NOMO-1 treated with DMSO at 0.1 percent for 48 hours (cell line): ENCODE results near the gene CACNG5.

ENCODE experiments used
- DNase-seq: peaks from one replicate; lab custom pipeline; 2025; ENCODE audit not compliant: unreplicated experiment; lab: John Stamatoyannopoulos, UW

The CACNG5 gene

GRCh38 chr17:66849032-66849655, 14.2 kb downstream of the CACNG5 start:
- no peak for DNase-seq

GRCh38 chr17:66849851-66850580, 15.1 kb downstream of the CACNG5 start:
- DNase-seq, result no peak

- DNase-seq, result peak; percentile 1
Observed at GRCh38 chr17:66850692-66851091, 15.8 kb downstream of the CACNG5 start.

GRCh38 chr17:66855204-66855603, 20.3 kb downstream of the CACNG5 start:
- DNase-seq, result no peak

DNA sequence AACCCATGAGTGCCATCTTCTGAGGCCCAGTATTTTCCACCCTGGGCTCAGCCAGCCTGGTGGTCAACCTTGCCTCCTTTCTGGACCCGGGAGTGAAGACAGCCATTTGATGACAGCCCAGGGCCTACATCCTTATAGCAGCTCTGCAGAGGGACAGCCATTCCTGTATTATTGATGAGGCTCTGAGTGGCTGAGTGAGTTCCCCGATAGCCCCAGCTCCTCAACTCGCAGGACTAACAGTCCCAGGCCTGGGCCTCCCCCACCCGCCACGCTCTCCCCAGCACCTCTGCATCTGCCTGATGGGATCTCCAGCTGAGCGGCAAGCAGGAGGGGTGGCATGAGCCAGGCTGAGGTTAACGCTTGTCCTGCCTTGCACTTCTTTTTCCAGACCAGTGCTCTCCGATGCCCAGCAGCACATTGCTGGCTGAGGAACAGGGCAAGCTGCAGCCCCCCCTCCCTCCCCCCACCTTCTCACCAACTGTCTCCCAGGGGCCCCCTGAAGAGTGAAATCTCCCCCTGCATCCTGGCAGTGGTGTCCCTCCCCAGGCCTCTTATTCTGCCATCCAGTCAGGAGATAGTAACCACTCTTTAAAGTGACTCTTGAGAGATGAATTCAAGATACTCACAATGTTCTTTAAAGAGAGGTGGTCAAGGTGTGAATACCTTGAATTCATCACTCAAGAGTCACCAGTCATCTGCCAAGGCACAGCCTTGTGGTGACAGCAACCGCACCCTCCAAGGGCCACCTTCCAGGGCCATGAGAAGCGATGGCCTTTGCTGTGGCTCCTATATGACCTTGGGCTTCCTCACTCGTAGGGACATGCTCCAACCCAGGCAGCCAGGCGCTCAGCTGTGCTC, 23.5 kb downstream of the CACNG5 start:
- DNase-seq, result no peak

DNA sequence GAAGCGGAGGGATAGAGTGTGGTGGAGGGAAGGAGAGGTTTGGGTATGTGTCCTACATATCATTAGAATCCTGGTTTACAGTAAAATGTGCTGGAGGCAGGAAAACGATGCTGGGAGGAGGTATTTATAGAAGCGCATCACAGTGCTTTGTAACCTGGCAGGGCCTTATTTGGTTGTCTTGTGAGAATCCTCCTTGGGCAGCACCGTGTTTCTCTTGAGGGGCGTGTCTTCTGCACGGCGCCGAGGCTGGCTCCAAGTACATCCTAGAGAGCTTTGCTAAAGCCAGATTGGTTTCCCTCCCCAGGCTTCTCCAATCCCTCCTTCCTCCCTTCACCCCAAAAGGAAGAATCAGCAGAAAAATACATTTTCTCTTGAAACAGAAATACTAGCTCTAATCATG, 24.4 kb downstream of the CACNG5 start:
- no peak for DNase-seq

DNA sequence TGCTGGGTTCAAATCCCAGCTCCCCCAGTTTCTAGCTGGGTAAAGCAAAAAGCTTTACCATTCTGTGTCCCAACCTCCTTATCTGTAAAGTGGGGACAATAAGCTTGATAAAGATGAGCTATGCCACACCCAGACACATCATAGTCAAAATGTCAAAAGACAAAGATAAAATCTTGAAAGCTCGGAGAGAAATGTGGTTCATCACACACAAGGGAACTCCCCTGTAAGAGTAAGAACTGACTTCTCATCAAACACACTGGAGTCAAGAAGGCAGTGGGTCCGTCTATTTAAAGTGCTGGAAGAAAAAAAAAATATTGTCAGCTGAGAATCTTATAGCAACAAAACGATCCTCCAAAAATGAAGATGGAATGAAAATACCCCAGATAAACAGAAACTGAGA, 25.3 kb downstream of the CACNG5 start:
- no peak for DNase-seq

DNA sequence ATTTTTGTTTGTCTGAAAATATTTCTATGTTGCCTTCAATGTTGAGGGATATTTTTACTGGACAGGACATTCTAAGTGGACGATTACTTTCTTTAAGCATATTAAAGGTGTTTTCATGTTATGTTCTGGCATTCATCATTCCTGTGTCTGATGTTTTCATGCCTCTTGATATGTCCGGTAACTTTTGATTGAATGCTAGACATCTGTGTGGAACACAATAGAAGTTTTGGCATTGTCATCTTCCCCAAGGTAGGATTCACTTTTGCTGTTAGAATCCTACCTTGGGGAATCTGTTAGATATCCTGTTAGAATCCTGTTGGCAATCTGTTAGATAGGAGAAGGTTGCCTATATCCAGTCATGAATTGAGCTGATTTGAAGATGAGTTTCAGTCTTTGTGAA, 28.9 kb downstream of the CACNG5 start:
- DNase-seq, result no peak

DNA sequence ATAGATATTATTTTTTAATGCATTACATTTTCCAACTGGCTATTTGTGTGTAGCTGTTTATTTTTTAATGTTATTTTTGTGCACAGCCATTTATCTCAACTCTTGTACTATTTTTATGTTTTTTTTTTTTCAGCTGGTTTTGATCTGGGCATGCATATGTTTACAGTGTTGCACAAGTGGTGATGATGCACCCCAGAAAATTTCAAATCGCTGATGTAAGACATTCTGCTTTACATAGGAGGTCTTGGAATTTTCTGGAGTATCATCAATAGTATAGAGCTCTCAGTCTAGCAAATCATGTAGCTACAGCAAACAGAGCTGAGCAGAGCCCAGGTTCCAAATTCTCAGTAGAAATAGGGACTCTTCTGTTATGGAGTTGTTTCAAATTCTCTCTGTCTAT, 30.2 kb downstream of the CACNG5 start:
- DNase-seq, result no peak

- DNase-seq, result no peak
Observed at GRCh38 chr17:66873962-66874361, 39.0 kb downstream of the CACNG5 start.

- DNase-seq, result no peak
Observed at GRCh38 chr17:66884931-66885330, 50.0 kb downstream of the CACNG5 start.

GRCh38 chr17:66885417-66885816, 50.5 kb downstream of the CACNG5 start:
- DNase-seq, result no peak

GRCh38 chr17:66889480-66890230, 54.7 kb downstream of the CACNG5 start:
- DNase-seq, result no peak

DNA sequence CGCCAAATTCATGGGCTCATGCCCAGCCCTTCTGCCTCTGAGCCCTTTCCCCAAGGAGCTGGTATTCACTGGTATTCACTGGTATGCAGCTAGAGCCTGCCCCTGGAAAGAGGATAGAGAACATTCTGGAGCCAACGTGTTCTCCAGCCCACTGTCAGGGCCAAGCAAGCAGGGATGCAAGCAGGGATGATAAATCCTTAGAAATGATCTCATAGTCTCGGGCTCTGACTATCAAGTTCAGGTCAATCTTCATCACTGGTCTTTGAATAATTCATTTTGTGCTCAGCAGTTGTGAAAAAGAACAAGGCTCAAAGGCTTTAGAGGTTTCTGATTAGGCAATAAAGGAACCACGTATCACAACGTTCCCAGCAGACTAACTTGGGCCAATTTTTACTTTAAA, 57.3 kb downstream of the CACNG5 start:
- no peak for DNase-seq

DNA sequence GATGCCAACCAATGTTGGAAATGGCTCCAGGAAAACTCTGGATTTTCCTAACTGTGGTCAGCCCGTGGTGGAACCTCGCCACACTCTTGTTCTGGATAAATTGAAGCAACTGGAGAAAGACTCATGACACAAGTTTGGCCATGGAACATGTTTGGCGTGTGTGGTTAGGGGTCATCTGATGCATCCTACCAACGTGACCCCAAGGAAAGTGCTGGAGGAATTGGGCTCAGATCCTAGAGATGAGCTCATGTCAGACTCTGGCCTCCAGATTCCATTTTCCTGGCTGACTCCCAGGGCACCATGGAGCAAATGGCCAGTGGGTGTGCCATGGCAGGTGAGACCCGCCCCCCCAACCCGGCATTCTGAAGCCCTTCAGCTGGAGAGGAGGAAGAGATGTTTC, 58.5 kb downstream of the CACNG5 start:
- DNase-seq, result no peak

DNA sequence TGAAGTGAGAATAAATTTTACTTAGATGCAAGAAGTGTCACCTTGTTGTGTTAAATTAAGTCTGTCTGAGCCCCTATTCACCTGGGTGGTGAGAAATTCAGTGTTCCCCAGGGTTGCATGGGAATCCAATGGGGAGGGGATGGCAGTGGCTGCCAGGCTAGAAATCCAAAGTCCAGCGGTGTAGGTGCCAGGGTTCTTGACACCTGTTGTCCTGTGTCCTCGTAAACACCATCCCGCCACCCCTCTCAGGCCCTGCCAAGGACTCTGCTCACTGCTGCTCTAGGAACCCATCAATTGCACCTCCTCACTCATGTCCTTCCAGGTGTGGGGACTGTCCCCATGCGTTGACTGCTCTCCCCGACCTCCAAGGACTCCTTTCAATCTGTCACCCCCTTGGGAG, 58.9 kb downstream of the CACNG5 start:
- DNase-seq, result no peak

- DNase-seq, result no peak
Observed at GRCh38 chr17:66897141-66897540, 62.2 kb downstream of the CACNG5 start.

GRCh38 chr17:66898536-66898935, 63.6 kb downstream of the CACNG5 start:
- DNase-seq, result no peak

DNA sequence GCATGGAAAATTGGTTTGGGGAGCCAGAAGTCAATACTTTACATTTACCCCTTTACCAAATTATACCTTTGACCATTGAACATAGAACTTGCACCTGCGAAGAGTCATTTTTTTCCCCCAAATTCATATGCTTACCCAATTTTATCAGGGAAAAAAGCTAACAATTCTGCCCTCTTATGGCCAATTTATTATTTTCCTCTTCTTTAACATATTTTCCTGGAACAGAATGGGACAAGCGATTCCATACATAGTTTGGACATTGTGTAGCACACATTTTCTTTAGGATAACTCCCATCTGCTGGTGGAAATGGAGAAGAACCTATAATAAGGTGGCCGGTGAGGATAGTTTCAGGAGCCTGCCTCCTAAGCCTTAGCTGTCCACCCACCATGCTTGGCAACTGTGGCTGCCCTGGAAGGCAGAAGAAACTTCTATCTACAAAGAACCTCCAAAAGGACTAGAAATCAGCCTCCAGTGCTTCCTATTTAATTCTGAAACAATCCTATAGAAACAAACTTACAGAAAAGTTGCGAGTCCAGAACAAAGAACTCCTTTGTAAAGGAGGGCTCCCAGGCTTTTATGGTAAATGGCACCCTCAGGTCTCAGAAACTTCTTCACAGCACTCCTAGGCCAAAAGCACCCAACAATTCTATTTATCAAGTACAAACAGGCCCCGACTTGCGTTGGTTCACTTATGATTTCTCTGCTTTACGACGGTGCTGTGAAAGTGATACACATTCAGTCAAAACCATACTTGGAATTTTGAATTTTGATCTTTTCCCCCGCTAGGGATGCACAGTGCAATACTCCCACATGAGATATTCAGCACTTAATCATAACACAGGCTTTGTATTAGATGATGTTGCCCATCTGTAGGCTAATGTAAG, 65.5 kb downstream of the CACNG5 start:
- DNase-seq, result no peak

DNA sequence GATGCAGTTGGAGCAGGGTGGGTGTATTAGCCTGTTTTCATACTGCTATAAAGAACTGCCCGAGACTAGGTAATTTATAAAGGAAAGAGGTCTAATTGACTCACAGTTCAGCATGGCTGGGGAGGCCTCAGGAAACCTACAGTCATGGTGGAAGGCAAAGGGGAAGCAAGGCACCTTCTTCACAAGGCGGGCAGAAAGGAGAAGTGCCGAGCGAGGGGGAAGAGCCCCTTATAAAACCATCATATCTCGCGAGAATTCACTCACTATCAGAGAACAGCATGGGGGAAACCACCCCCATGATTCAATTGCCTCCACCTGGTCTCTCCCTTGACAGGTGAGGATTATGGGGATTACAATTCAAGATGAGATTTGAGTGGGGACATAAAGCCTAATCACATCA, 68.4 kb downstream of the CACNG5 start:
- peak; percentile 38 for DNase-seq
